RCC 7860 (cell line): ENCODE measurements around the gene MYO1D.
A peak's percentile ranks its signal among the peaks of the same experiment; 100 is the strongest.
"Not testable (repeated sequence)": the region's sequence is repeated elsewhere in the genome, so short reads cannot be mapped to it uniquely, and the experiment has no call there.

Source experiments
- DNase-seq: peaks from one replicate; pipeline ENCODE4 v3.0.0-alpha.2; 2015; ENCODE audit warnings: low spot score
- FAIRE-seq: peaks from 2 replicates; lab custom pipeline; 2012; peaks lifted over from hg19 to GRCh38; lab: Jason Lieb, UNC

The MYO1D gene

DNA sequence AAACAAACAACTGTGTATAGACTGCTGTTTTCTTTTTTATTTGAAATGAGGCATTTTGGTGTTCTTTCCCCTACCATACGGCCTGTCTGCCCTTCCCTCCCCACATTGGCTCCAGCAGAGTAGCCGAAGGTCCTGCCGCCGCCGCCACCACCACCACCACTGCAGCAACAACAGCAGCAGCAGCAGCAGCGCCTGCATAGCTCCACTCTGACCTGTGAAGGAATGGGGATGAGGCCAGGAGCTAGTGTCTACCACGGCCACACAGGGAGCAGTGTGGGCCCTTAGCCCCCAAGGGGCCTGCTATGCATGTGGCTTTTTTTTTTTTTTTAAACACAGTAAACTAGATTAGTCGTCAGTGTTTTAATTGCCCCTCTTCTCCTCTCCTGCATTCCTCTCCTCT, 395.7 kb downstream of the MYO1D start:
- FAIRE-seq (no peak), DNase-seq (no peak)

GRCh38 chr17:32479074-32479617, 397.8 kb downstream of the MYO1D start:
- FAIRE-seq (no peak), DNase-seq (no peak)

- FAIRE-seq (no peak), DNase-seq (no peak)
Measured at GRCh38 chr17:32477220-32477619, 399.7 kb downstream of the MYO1D start.

DNA sequence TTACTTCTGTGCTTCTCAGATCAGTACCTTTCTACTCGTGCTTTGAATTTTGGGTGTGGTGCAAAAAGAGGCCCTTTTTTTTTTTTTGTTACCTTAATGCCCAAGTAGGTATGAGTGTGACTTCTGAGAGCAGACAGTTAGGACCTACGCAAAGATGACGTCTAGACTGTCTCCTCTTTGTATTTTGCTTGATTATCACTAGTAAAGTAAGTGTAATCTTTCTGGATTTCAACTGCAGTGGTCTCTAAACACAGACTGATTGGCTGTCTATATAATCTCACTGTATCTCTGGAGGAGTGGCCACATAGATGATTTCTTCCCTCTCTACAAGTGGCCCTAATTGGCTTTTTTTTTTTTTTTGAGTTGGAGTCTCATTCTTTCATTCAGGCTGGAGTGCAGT, 401.7 kb downstream of the MYO1D start:
- no peak for DNase-seq
- FAIRE-seq = no peak

GRCh38 chr17:32471652-32472051, 405.3 kb downstream of the MYO1D start:
- no peak for FAIRE-seq
- DNase-seq = no peak

- FAIRE-seq (no peak), DNase-seq (no peak)
Measured at GRCh38 chr17:32470405-32471167, 406.3 kb downstream of the MYO1D start.

- DNase-seq (no peak), FAIRE-seq (no peak)
Measured at GRCh38 chr17:32467949-32468348, 409.0 kb downstream of the MYO1D start.

DNA sequence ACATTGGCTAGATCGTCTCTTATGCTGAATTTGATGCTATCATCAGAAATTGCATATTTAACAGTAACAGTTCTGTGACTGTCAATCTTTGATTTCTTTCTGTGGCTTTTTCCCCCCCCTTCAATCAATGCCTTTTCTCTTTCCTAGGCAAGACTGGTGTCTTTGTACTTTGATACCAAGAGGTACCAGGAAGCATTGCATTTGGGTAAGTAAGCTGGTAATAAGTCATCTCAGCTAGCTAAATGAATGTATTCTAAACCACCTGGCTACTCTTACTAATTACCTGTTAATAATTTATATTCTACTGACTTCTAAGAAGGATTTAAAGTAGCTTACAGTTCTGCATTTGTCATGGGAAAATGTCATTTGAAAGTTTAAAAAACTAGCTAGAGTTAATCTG, 412.6 kb downstream of the MYO1D start:
- no peak for FAIRE-seq
- DNase-seq = no peak

GRCh38 chr17:32463304-32463703, 413.6 kb downstream of the MYO1D start:
- no peak for DNase-seq
- FAIRE-seq = no peak

- peak; percentile 52 for DNase-seq
- FAIRE-seq = peak; percentile 72
Measured at GRCh38 chr17:32461853-32462617, 414.9 kb downstream of the MYO1D start.

DNA sequence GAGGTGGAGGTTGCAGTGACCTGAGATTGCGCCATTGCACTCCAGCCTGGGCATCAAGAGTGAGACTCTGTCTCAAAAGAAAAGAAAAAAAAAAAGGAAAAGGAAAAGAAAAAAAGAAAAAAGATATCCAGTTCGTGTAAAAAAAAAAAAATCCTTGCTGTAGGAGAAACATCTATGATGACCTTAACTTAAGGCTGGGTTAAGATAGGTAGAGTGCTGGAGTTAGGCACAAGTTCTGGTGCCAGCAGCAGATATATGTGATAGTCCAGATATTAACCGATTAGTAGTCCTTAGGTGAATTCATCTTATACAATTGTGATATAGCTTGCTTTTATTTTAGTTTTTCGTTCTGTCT, 415.4 kb downstream of the MYO1D start:
- no peak for FAIRE-seq
- no peak for DNase-seq

- FAIRE-seq (no peak), DNase-seq (no peak)
Measured at GRCh38 chr17:32460054-32460453, 416.9 kb downstream of the MYO1D start.

DNA sequence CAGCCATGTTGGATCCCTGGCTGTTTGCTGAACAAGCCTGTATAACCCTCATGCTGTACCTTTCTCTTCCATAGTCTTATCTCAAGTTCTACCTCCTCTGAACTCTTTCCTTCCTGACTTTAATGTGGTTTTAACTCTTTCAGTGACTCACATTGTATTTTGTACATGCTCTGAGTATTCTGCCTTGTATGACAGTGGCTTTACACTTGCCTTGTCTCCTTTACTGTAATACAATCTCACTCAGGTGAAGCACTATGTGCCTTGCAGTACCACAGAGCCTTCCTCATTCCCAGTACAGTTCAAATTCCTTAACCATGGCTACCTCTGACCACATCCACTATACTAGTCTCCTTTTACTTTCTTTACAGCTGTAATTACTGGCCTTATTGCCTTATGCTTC, 418.6 kb downstream of the MYO1D start:
- no peak for FAIRE-seq
- DNase-seq = peak; percentile 6

GRCh38 chr17:32453370-32453769, 423.6 kb downstream of the MYO1D start:
- DNase-seq (no peak), FAIRE-seq (no peak)

- no peak for DNase-seq
- no peak for FAIRE-seq
Measured at GRCh38 chr17:32452281-32452680, 424.6 kb downstream of the MYO1D start.

DNA sequence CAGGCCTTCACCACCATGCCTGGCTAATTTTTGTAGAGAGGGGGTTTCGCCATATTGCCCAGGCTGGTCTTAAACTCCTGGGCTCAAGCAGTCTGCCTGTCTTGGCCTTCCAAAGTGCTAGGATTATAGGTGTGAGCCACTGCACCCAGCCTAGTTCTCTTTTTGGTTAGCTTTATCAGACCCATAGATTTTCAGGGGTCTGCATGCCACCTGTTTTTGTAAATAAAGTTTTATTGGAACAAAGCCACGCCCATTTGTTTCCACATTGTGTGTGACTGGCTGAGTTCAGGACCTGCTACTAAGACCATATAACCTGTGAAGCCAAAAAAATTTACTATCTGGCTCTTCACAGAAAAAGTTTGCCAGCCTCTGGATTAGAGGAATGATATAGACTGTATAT, 425.0 kb downstream of the MYO1D start:
- DNase-seq (no peak), FAIRE-seq (no peak)

DNA sequence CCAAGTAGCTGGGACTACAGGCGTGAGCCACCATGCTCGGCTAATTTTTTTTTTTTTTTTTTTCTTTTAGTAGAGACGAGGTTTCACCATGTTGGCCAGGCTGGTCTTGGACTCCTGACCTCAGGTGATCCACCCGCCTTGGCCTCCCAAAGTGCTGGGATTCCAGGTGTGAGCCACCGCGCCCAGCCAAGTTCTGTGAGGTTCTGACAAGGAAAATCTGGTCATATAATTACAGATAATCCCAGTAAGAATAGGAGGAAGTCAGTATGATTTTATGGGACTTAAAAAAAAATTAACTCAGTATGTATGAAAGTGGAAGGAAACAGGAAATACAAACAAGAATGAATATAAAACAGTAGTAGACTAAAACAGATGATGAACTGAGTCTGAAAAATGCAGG, 426.5 kb downstream of the MYO1D start:
- not testable (repeated sequence) for DNase-seq, FAIRE-seq

DNA sequence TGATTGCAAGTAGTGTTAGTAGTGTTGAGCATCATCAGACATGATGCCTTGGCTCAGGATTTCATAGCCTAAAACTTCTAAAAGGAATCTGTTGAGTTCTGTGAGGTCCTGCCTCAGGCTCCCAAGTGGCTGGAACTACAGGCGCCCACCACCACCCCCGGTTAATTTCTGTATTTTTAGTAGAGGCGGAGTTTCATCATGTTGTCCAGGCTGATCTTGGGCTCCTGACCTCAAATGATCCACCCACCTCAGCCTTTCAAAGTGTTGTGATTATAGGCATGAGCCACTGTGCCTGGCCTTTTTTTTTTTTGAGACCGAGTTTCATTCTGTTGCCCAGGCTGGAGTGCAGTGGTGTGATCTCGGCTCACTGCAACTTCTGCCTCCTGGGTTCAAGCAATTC, 427.0 kb downstream of the MYO1D start:
- no peak for FAIRE-seq

DNA sequence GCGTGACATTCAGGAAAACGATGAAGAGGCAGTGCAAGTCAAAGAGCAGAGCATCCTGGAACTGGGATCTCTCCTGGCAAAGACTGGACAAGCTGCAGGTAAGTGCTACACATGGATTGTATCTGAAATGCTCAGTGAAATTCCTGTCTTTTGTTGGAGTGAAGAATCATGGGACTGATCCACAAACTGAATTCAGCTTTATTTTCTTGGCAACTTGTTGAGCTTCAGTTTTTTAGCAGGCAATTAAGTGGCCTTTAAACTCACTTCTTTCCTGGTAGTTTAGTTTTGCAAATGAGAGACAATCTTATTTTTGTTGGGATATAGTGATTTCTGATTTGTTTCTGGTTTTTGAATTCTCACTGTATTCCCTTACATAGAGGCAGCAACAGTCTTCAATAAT, 430.0 kb downstream of the MYO1D start:
- FAIRE-seq = no peak
- DNase-seq = no peak

More for the DNA sequence above, 427.0 kb downstream of the MYO1D start:
- DNase-seq = no peak

GRCh38 chr17:32445971-32446370, 431.0 kb downstream of the MYO1D start:
- FAIRE-seq (no peak), DNase-seq (peak; percentile 8)

DNA sequence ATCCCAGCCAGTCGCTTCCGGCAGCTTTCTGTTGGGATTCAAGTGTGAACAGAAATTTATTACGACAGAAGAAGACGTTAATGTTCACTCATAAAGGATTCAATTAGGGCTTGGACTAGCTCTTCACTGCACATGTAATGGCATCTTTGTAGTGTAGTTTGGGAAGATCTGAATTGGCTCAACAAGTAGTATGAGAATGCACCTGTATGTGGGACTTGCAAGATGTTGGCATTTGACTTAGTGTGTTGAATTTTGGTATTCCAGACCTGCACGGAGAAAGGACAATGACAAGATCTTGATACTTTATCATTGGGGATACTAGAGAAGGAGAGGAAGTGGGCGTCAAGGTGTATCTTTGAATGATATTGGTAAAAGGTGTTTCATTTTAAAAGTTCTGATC, 431.4 kb downstream of the MYO1D start:
- FAIRE-seq = no peak
- DNase-seq = no peak

GRCh38 chr17:32445074-32445415, 431.9 kb downstream of the MYO1D start:
- peak; percentile 61 for FAIRE-seq
- DNase-seq = peak; percentile 73
